ENCODE measurements around the gene BST1.

DNA sequence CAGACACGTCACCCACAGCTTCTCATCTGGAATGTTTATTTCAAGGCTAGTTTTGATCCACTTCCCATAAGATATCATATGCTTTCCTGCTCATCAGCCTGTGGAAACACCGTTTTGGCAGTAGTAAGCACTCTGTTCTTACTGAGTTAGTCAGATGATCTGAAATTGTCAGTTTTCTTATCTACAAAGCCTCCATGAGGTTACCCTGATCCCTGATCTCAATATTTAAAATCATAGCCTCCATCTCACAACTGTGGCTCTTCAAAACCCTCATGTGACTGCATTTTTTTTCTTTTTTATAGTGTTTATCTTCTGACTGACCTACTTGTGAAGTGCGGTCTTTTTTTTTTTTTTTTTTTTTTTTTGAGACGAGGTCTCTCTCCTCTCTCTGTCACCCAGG lies 22.7 kb downstream of the BST1 start:
- TF ChIP-seq, protein P1, sequence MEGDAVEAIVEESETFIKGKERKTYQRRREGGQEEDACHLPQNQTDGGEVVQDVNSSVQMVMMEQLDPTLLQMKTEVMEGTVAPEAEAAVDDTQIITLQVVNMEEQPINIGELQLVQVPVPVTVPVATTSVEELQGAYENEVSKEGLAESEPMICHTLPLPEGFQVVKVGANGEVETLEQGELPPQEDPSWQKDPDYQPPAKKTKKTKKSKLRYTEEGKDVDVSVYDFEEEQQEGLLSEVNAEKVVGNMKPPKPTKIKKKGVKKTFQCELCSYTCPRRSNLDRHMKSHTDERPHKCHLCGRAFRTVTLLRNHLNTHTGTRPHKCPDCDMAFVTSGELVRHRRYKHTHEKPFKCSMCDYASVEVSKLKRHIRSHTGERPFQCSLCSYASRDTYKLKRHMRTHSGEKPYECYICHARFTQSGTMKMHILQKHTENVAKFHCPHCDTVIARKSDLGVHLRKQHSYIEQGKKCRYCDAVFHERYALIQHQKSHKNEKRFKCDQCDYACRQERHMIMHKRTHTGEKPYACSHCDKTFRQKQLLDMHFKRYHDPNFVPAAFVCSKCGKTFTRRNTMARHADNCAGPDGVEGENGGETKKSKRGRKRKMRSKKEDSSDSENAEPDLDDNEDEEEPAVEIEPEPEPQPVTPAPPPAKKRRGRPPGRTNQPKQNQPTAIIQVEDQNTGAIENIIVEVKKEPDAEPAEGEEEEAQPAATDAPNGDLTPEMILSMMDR (IDR thresholded peaks at IDR 0.05): no peak
- TF ChIP-seq EZH2phosphoT487 (IDR thresholded peaks at IDR 0.05): no peak

Data from neural progenitor cell (in vitro differentiated cells).